C4-2B (cell line): ENCODE measurements around the gene STAT3.

Experiments
- ZFX ChIP-seq: fragments of 450-650 bp; IDR thresholded peaks from 2 replicates; pipeline ENCODE4 v1.6.1; 2017
- TF ChIP-seq, protein P1 (sequence below): fragments of 450-650 bp; conservative IDR thresholded peaks from 2 replicates; pipeline ENCODE4 v1.5.1; 2017; ENCODE audit warnings: mild to moderate bottlenecking

DNA sequence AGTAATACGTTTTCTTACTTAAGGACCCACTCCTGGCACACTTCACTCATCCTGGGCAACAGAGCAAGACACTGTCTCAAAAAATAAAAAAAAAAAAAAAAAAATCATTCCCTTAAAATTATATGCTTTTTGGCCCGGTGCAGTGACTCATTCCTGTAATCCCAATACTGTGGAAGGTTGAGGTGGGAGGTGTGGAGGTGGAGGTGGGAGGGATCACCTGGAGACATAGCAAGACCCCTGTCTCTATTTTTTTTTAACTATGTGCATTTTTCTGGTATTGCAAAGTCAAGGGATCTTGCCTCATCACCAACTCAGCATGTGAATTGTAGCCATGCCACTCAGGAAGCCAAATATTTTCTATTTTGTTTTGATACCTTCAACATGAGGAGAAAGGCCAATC is 121.8 kb downstream of the STAT3 start:
- TF ChIP-seq, protein P1, sequence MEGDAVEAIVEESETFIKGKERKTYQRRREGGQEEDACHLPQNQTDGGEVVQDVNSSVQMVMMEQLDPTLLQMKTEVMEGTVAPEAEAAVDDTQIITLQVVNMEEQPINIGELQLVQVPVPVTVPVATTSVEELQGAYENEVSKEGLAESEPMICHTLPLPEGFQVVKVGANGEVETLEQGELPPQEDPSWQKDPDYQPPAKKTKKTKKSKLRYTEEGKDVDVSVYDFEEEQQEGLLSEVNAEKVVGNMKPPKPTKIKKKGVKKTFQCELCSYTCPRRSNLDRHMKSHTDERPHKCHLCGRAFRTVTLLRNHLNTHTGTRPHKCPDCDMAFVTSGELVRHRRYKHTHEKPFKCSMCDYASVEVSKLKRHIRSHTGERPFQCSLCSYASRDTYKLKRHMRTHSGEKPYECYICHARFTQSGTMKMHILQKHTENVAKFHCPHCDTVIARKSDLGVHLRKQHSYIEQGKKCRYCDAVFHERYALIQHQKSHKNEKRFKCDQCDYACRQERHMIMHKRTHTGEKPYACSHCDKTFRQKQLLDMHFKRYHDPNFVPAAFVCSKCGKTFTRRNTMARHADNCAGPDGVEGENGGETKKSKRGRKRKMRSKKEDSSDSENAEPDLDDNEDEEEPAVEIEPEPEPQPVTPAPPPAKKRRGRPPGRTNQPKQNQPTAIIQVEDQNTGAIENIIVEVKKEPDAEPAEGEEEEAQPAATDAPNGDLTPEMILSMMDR: no peak
- TF ChIP-seq ZFX: no peak
